ENCODE measurements around the gene SLC22A14. TPM values are rescaled to one million over a fixed set of nuclear protein-coding genes. Genes with fewer than 3 reads are reported as not detected.

The SLC22A14 gene
- total RNA-seq, 4 donors from 2014 or later: 0.28 TPM; not detected in 3

DNA sequence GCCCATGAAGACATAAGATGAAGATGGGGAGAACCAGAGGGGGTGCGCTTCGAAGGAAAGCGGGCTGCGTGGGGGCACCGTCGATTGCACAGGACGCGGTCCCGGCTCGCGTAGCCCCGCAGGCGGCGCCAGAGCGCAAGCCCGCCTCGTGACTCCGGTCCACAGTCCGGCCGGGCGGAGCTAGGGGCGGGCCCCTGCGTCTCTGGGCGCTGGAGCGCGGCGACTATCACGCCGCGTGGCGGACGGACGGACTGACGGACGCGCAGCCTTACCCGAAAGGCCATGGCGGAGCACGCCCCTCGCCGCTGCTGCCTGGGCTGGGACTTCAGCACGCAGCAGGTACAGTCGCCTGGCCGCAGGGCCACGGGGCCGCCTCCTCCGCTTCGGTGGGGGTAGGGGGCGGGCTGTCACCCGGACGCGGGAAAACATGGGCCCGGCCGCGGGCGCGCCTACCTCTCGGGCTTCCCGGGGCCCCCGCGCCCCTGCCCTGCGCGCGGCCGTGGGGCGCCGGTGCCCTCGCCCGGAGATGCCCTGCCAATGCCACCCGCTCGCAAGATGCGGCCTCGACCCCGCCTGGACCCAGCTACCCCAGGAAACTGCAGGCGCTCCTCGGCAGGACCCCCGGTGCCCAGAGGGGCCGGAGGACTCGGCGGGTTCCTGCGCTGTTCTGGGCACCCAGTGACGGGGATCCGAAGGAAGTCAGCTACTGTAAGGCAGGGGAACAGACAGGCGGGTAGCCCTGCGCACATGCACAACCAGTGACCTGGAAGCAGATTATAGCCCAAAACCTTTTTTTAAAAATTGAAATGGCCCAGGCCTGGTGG lies 64.7 kb downstream of the SLC22A14 start, which contains the start of gene XYLB:
TSS of gene XYLB (plus strand) at position 199 of the 824 bp plus-strand sequence. CDS start at position 283, 84 bp downstream.
- Histone ChIP-seq H3K36me3 (no peaks in the 10 kb centered on the region), H3K27ac (peak within 1 kb of the TSS; percentile 32 to 36), H3K4me1 (peaks cover 0 to 8% of the 10 kb centered on the region in 2 donors), H3K4me3 (peak within 1 kb of the TSS; percentile 72 to 77), H3K27me3 (no peaks in the 10 kb centered on the region), H3K9me3 (no peaks in the 10 kb centered on the region)
- intact Hi-C loops (cut with DNase I; ENCODE audit: low total_unique reads): loop anchor here (5.0 kb wide), 1 partner anchor 131 kb away; no protein-coding TSS in a partner anchor
- TF ChIP-seq, protein P1, sequence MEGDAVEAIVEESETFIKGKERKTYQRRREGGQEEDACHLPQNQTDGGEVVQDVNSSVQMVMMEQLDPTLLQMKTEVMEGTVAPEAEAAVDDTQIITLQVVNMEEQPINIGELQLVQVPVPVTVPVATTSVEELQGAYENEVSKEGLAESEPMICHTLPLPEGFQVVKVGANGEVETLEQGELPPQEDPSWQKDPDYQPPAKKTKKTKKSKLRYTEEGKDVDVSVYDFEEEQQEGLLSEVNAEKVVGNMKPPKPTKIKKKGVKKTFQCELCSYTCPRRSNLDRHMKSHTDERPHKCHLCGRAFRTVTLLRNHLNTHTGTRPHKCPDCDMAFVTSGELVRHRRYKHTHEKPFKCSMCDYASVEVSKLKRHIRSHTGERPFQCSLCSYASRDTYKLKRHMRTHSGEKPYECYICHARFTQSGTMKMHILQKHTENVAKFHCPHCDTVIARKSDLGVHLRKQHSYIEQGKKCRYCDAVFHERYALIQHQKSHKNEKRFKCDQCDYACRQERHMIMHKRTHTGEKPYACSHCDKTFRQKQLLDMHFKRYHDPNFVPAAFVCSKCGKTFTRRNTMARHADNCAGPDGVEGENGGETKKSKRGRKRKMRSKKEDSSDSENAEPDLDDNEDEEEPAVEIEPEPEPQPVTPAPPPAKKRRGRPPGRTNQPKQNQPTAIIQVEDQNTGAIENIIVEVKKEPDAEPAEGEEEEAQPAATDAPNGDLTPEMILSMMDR (IDR thresholded peaks at IDR 0.05): peak; percentile 87 to 95 (median 93)
- peak in 1 of 2 donors; percentile 40 for TF ChIP-seq POLR2A (IDR thresholded peaks at IDR 0.05)
- peak; percentile 74 to 84 for DNase-seq

GRCh38 chr3:38347421-38348200 lies 65.5 kb downstream of the SLC22A14 start:
- H3K36me3 ChIP-seq: no peaks in the 10 kb centered on the region
- peaks cover 0 to 8% of the 10 kb centered on the region in 2 donors for H3K4me1 ChIP-seq
- peak overlapping the region; percentile 72 to 77 for H3K4me3 ChIP-seq
- no peak overlapping the region for H3K27ac ChIP-seq
- no peaks in the 10 kb centered on the region for H3K27me3 ChIP-seq
- TF ChIP-seq, protein P1 (IDR thresholded peaks at IDR 0.05): no peak
- no peak for TF ChIP-seq POLR2A (IDR thresholded peaks at IDR 0.05)
- no peaks in the 10 kb centered on the region for H3K9me3 ChIP-seq
- intact Hi-C loops (cut with DNase I; ENCODE audit: low total_unique reads): loop anchor here (5.0 kb wide), 1 partner anchor 130 kb away; no protein-coding TSS in a partner anchor
- no peak for DNase-seq

- H3K27me3 ChIP-seq: no peaks in the 10 kb centered on the region
- TF ChIP-seq POLR2A (IDR thresholded peaks at IDR 0.05): no peak
- TF ChIP-seq, protein P1 (IDR thresholded peaks at IDR 0.05): no peak
- intact Hi-C loops (cut with DNase I; ENCODE audit: low total_unique reads): loop anchor here (5.0 kb wide), 1 partner anchor 128 kb away; no protein-coding TSS in a partner anchor
- H3K4me1 ChIP-seq: peaks cover 0 to 8% of the 10 kb centered on the region in 2 donors
- H3K27ac ChIP-seq: no peak overlapping the region
- H3K9me3 ChIP-seq: no peaks in the 10 kb centered on the region
- no peaks in the 10 kb centered on the region for H3K36me3 ChIP-seq
- DNase-seq: no peak
- no peak overlapping the region for H3K4me3 ChIP-seq
These were observed 66.8 kb downstream of the SLC22A14 start for GRCh38 chr3:38348903-38349302.

GRCh38 chr3:38349684-38350359 lies 67.7 kb downstream of the SLC22A14 start:
- DNase-seq: no peak
- H3K27me3 ChIP-seq: no peaks in the 10 kb centered on the region
- intact Hi-C loops (cut with DNase I; ENCODE audit: low total_unique reads): loop anchor here (5.0 kb wide), 1 partner anchor 127 kb away; no protein-coding TSS in a partner anchor
- no peaks in the 10 kb centered on the region for H3K9me3 ChIP-seq
- TF ChIP-seq, protein P1 (IDR thresholded peaks at IDR 0.05): no peak
- no peak for TF ChIP-seq POLR2A (IDR thresholded peaks at IDR 0.05)
- no peak overlapping the region for H3K4me3 ChIP-seq
- no peaks in the 10 kb centered on the region for H3K36me3 ChIP-seq
- H3K4me1 ChIP-seq: peaks cover 0 to 8% of the 10 kb centered on the region in 2 donors
- no peak overlapping the region for H3K27ac ChIP-seq
